ENCODE results near the gene CCL21. TPM values are rescaled to one million over a fixed set of nuclear protein-coding genes. Genes with fewer than 3 reads are reported as not detected.

The CCL21 gene
- total RNA-seq, 1 donor from 2014 or later: 138 TPM

- no peak for TF ChIP-seq CTCF (IDR thresholded peaks at IDR 0.05)
- no peak overlapping the region for H3K4me3 ChIP-seq
- no peaks in the 10 kb centered on the region for H3K27me3 ChIP-seq (ENCODE audit: low read depth)
- H3K27ac ChIP-seq: no peak overlapping the region
- H3K4me1 ChIP-seq: peaks cover 5% of the 10 kb centered on the region
- ATAC-seq (no peak), DNase-seq (no peak)
- intact Hi-C loops (cut with DNase I): no loop called here
- no peaks in the 10 kb centered on the region for H3K9me3 ChIP-seq
- no peaks in the 10 kb centered on the region for H3K36me3 ChIP-seq
These were observed 23.2 kb downstream of the CCL21 start for GRCh38 chr9:34686732-34687131.

- intact Hi-C loops (cut with DNase I): no loop called here
- Histone ChIP-seq H3K4me3 (no peak overlapping the region), H3K36me3 (no peaks in the 10 kb centered on the region), H3K4me1 (peaks cover 5% of the 10 kb centered on the region), H3K9me3 (no peaks in the 10 kb centered on the region), H3K27me3 (ENCODE audit: low read depth) (no peaks in the 10 kb centered on the region), H3K27ac (no peak overlapping the region)
- DNase-seq (no peak), ATAC-seq (no peak)
- TF ChIP-seq CTCF (IDR thresholded peaks at IDR 0.05): no peak
These were observed 23.7 kb downstream of the CCL21 start for GRCh38 chr9:34686231-34686630.

- intact Hi-C loops (cut with DNase I): no loop called here
- Histone ChIP-seq H3K27ac (no peak overlapping the region), H3K4me1 (peaks cover under 1% of the 10 kb centered on the region), H3K9me3 (no peaks in the 10 kb centered on the region), H3K36me3 (no peaks in the 10 kb centered on the region), H3K27me3 (ENCODE audit: low read depth) (no peaks in the 10 kb centered on the region), H3K4me3 (no peak overlapping the region)
- DNase-seq: no peak
- ATAC-seq: no peak
- TF ChIP-seq CTCF (IDR thresholded peaks at IDR 0.05): no peak
These were observed 24.3 kb downstream of the CCL21 start for GRCh38 chr9:34685591-34685990.

GRCh38 chr9:34684816-34685215, 25.1 kb downstream of the CCL21 start:
- H3K9me3 ChIP-seq: no peaks in the 10 kb centered on the region
- intact Hi-C loops (cut with DNase I): no loop called here
- H3K4me3 ChIP-seq: no peak overlapping the region
- H3K27ac ChIP-seq: no peak overlapping the region
- no peaks in the 10 kb centered on the region for H3K4me1 ChIP-seq
- H3K36me3 ChIP-seq: no peaks in the 10 kb centered on the region
- DNase-seq (no peak), ATAC-seq (no peak)
- no peaks in the 10 kb centered on the region for H3K27me3 ChIP-seq (ENCODE audit: low read depth)
- no peak for TF ChIP-seq CTCF (IDR thresholded peaks at IDR 0.05)

- Histone ChIP-seq H3K4me3 (no peak overlapping the region), H3K27me3 (ENCODE audit: low read depth) (no peaks in the 10 kb centered on the region), H3K4me1 (no peaks in the 10 kb centered on the region), H3K36me3 (no peaks in the 10 kb centered on the region), H3K27ac (no peak overlapping the region), H3K9me3 (no peaks in the 10 kb centered on the region)
- no peak for TF ChIP-seq CTCF (IDR thresholded peaks at IDR 0.05)
- DNase-seq (no peak), ATAC-seq (no peak)
- intact Hi-C loops (cut with DNase I): no loop called here
These were observed 25.8 kb downstream of the CCL21 start for GRCh38 chr9:34684145-34684544.

GRCh38 chr9:34675869-34676268, 34.1 kb downstream of the CCL21 start:
- H3K36me3 ChIP-seq: no peaks in the 10 kb centered on the region
- no peak for TF ChIP-seq CTCF (IDR thresholded peaks at IDR 0.05)
- no peaks in the 10 kb centered on the region for H3K27me3 ChIP-seq (ENCODE audit: low read depth)
- no peak overlapping the region for H3K4me3 ChIP-seq
- DNase-seq (no peak), ATAC-seq (no peak)
- H3K4me1 ChIP-seq: no peaks in the 10 kb centered on the region
- intact Hi-C loops (cut with DNase I): no loop called here
- no peaks in the 10 kb centered on the region for H3K9me3 ChIP-seq
- no peak overlapping the region for H3K27ac ChIP-seq
